Mesothelial cell of epicardium (in vitro differentiated cells): Measurements from ENCODE around the gene ECD. TPM values are rescaled to one million over a fixed set of nuclear protein-coding genes. Genes with fewer than 3 reads are reported as not detected.

Source experiments
- DNase-seq, 2 experiments: peaks; one replicate each; pipeline ENCODE4 v3.0.0; 2021; ENCODE audit warnings: low spot score in 2 of 2; ENCODE audit not compliant: unreplicated experiment in 2 of 2
- H3K27ac Mint-ChIP-seq: 2 replicates; pipeline ENCODE4 v1.8.0; 2021; ENCODE audit warnings: mixed read lengths
- H3K27me3 Mint-ChIP-seq: 2 replicates; pipeline ENCODE4 v1.8.0; 2021; ENCODE audit warnings: low read depth, mixed read lengths
- H3K36me3 Mint-ChIP-seq: 2 replicates; pipeline ENCODE4 v1.8.0; 2021; ENCODE audit warnings: mixed read lengths
- H3K4me1 Mint-ChIP-seq: 2 replicates; pipeline ENCODE4 v1.8.0; 2021; ENCODE audit warnings: mixed read lengths
- H3K4me3 Mint-ChIP-seq: 2 replicates; pipeline ENCODE4 v1.8.0; 2021; ENCODE audit warnings: mild to moderate bottlenecking, moderate library complexity, mixed read lengths
- H3K9me3 Mint-ChIP-seq: 2 replicates; pipeline ENCODE4 v1.8.0; 2021; ENCODE audit warnings: mixed read lengths
- total RNA-seq: library from RNA; stranded (reverse); gene quantifications from 3 replicates; pipeline ENCODE4 v1.2.1, GENCODE V29; 2021
- TF ChIP-seq, protein P1 (sequence below): fragments of 200-600 bp; sonication (generic); IDR thresholded peaks from one replicate; pipeline ENCODE4 v1.5.0; 2021; ENCODE audit warnings: antibody characterized with exemption; ENCODE audit not compliant: unreplicated experiment

The ECD gene
- total RNA-seq, 1 donor from 2014 or later, result 31.4 TPM

DNA sequence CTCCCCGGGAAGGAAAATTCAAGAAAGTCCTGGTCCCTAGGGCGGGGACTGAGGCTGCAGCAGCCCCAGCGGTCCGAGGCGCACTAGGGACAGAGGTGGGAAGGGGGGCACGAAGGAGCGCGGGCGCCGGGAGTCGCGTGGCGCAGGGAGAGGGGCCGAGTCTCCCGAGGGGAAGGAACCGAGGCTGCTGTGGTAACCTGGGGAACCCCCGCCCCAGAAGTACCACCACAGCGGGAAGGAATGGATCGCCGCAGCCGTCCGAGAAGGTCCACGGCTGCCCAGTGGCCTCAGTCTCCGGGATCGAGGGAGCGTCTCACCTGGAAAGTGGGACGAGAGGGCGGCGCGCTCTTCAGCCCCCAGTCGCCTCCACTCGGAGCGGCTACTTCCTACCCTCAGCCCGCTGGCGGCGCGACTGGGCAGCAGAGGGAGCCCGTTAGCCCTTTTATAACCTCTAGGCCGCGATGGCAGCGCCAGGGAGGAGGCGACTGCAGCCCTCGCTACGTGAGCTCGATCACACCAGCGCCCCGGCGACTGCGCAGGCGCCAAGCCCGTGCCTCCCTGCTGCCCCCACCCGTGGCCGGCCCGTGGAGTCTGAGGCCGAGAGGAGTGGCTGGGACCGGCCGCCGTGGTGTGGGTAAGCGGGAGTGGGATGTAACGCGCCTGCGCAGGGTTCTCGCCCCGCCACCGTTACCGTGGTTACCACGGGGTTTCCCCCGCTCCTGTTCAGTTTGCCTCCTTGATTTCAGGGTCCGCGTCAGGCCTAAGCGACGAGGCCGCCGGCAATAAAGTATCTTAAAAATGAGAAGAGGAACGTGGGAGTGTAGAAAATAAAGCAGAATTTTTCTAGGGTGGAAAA lies 71.1 kb downstream of the ECD start, which contains the start of gene P4HA1:
Gene P4HA1 (minus strand): TSS at position 418 of the 856 bp plus-strand sequence. CDS start 21,983 bp downstream, outside the sequence.
- Mint-ChIP-seq H3K4me3 (peak within 1 kb of the TSS; percentile 98), H3K36me3 (peaks cover 4% of the 10 kb centered on the region), H3K4me1 (peaks cover 33% of the 10 kb centered on the region), H3K27ac (peak within 1 kb of the TSS; percentile 99), H3K9me3 (no peaks in the 10 kb centered on the region), H3K27me3 (no peaks in the 10 kb centered on the region)
- TF ChIP-seq, protein P1, sequence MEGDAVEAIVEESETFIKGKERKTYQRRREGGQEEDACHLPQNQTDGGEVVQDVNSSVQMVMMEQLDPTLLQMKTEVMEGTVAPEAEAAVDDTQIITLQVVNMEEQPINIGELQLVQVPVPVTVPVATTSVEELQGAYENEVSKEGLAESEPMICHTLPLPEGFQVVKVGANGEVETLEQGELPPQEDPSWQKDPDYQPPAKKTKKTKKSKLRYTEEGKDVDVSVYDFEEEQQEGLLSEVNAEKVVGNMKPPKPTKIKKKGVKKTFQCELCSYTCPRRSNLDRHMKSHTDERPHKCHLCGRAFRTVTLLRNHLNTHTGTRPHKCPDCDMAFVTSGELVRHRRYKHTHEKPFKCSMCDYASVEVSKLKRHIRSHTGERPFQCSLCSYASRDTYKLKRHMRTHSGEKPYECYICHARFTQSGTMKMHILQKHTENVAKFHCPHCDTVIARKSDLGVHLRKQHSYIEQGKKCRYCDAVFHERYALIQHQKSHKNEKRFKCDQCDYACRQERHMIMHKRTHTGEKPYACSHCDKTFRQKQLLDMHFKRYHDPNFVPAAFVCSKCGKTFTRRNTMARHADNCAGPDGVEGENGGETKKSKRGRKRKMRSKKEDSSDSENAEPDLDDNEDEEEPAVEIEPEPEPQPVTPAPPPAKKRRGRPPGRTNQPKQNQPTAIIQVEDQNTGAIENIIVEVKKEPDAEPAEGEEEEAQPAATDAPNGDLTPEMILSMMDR, result peak; percentile 36
- peak; percentile 98 to 99 for DNase-seq

DNA sequence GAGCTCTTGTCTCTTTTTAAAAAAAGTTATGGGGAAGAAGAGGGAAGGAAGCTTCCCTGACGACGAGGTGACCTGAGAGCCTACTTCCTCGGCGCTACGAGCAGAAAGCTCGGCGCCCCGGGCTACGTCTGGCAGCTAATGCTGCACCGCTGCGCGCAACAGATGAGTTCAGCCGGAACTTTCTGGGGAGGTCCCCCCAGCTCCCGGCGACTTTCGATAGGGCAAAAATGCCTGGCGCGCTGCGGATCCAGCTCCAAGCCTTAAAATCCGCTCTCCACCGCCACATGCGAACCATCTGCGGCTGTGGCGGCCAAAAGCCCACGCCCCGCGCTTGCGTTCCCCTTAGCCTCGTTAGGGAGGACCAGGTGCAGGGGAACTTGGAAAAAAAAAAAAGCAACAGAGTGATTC lies 71.8 kb downstream of the ECD start:
- TF ChIP-seq, protein P1, result no peak
- Mint-ChIP-seq H3K27ac (peak overlapping the region; percentile 99), H3K27me3 (no peaks in the 10 kb centered on the region), H3K4me3 (peak overlapping the region; percentile 98), H3K36me3 (peaks cover 5% of the 10 kb centered on the region), H3K4me1 (peaks cover 35% of the 10 kb centered on the region), H3K9me3 (no peaks in the 10 kb centered on the region)
- peak; percentile 51 to 75 for DNase-seq

DNA sequence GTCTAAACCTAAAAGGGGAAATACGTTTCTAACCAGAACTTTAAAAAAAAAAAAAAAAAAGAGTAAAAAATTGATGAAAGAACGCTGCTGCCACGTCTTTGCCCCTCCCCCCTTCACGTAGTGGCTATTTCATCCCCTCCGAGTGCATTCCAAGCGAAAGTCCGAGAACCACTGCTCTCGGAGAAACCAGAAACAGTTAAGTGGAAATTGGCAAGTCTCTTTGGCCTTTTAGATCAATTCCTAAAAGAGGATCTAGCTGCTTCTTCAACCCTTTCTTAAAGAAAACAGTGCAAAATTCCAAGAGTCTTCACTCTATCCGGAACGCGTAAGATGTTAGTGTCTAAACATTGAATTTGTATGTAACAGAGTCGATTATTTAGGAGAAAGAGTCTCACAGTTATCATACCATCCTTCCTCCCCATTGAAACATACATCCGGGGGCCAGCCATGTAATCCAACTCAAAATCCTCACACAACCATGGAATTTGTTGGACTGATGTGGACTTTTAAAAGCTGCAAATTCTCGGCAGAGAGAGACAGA lies 72.3 kb downstream of the ECD start:
- DNase-seq, result peak in 1 of 2 experiments; percentile 58
- H3K27ac Mint-ChIP-seq, result peak overlapping the region; percentile 99
- H3K4me1 Mint-ChIP-seq, result peaks cover 35% of the 10 kb centered on the region
- peak overlapping the region; percentile 98 for H3K4me3 Mint-ChIP-seq
- H3K27me3 Mint-ChIP-seq, result no peaks in the 10 kb centered on the region
- peaks cover 5% of the 10 kb centered on the region for H3K36me3 Mint-ChIP-seq
- TF ChIP-seq, protein P1, result no peak
- H3K9me3 Mint-ChIP-seq, result no peaks in the 10 kb centered on the region

DNA sequence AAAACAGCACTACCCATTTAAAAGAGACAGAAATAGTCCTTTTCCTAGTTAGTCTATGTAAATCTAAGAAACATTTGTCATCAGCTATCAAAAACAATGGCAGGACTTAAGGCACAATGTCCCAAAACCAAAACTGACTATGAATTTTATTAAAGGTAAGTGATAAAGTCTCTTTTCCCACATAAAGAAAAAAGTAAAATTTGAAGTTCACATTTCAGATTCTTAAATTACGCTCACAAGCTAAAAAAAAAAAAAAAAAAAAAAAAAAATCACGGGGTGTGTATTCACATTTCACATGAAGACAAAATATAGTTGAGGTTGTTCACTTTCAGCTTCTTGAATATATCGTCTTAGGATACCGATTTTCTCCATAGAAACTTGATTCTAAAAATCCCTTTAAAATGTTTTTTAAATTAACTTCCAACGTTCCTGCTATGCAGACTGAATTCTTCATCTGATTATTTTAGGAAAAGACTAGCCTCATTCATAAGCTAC lies 72.8 kb downstream of the ECD start:
- H3K9me3 Mint-ChIP-seq, result no peaks in the 10 kb centered on the region
- peak overlapping the region; percentile 99 for H3K27ac Mint-ChIP-seq
- peaks cover 3% of the 10 kb centered on the region for H3K36me3 Mint-ChIP-seq
- peaks cover 35% of the 10 kb centered on the region for H3K4me1 Mint-ChIP-seq
- TF ChIP-seq, protein P1, result no peak
- DNase-seq, result no peak
- H3K4me3 Mint-ChIP-seq, result peak overlapping the region; percentile 98
- no peaks in the 10 kb centered on the region for H3K27me3 Mint-ChIP-seq

DNA sequence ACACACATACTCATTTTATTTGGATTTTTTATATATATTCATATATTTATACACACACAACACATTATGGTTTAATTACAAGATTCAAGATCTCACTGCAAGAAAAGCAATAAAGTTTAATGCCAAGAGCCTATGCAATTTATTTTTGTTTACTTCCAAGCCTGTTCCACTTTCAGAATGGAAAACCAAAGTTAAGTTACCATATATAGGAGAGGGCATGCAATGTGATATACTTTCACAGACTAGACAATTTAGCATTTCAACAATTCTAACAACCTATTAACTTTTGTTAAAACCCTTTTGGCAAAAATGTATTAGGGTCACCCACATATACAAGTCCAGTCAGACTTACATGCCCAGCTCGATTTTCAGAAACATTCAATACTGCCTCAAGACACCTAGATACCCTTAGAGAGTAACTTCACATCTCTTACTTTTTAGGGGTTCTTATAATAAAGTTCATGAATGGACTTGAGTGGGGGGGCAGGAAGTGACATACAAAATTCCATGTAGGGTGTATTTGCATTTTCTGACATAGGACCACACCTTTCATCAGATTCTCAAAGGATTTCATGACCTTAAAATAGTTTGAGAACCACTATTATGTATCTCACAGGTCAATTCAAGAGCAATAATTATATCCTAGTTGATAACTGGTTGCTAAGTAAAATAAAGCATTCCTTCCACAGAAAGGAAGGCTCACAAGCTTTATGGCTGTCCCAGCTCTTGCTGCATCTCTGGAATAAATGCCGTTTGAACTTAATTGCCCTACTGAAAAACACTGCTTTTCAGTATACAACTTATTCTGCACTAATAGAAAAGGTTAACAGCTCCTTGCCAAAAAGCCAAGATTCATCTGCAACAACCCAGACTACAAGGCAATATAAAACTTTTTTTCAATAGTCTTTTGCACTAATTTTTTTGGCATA lies 73.6 kb downstream of the ECD start:
- H3K27ac Mint-ChIP-seq, result peak overlapping the region; percentile 99
- H3K36me3 Mint-ChIP-seq, result peaks cover 3% of the 10 kb centered on the region
- no peak for DNase-seq
- no peaks in the 10 kb centered on the region for H3K9me3 Mint-ChIP-seq
- peak overlapping the region; percentile 98 for H3K4me3 Mint-ChIP-seq
- no peaks in the 10 kb centered on the region for H3K27me3 Mint-ChIP-seq
- TF ChIP-seq, protein P1, result no peak
- H3K4me1 Mint-ChIP-seq, result peaks cover 36% of the 10 kb centered on the region
